Activated CD8-positive, alpha-beta memory T cell treated with anti-CD3 and anti-CD28 coated beads, Interleukin-2, amount 50 U/mL, for 48 hours (primary cell): Measurements from ENCODE around the gene RBM48.

ENCODE experiments used
- DNase-seq: peaks from one replicate; pipeline ENCODE4 v3.0.0-alpha.2; 2020

The RBM48 gene

DNA sequence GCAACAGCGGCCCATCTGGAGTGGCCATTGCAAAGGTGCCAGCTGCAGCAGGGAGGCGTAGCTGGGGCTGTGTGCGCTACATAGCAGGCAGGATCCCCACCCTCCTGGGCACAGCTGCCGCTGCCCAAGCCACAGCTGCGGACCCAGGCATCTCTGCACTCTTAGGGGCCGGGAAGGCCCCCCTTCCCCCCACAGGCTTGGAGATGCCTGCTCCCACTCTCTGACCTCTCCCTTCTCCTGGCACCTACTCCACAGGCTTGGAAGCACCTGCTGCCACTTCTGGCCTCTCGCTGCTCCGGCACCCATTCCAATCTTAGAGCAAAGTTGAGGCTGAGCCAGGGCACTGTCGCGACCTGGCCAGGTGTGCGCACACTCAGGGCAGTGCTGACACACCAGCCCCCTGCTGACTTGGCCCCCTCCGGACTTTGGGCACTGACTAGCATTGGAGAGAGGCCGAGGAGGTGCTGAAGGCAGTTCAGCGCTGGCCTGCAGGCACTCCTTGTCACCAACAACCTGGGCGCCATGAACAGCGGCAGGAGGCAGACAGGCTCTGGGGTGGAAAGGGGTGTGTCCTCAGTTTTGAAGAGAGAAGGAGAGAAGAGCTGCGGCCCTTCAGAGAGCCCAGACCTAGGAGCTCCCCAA is 18.4 kb downstream of the RBM48 start:
- DNase-seq, result no peak

DNA sequence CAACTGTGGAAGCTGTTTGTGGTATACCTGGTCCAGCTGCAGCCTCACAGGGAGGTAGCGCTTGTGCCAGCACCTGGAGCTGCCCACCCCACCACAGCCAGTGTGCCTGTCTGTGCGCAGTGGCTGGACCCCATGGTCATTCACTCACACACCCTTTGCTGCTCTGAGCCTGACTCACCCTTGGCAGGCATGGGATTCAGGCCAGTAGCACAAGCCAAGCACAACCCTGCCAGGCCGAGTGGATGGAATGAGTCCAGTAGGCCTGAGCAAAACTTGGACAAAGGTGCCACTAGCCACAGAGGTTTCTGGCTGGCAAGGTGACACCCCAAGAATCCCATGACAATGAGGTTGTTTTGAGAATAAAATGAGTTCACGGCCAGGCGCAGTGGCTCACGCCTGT is 19.0 kb downstream of the RBM48 start:
- DNase-seq, result no peak

DNA sequence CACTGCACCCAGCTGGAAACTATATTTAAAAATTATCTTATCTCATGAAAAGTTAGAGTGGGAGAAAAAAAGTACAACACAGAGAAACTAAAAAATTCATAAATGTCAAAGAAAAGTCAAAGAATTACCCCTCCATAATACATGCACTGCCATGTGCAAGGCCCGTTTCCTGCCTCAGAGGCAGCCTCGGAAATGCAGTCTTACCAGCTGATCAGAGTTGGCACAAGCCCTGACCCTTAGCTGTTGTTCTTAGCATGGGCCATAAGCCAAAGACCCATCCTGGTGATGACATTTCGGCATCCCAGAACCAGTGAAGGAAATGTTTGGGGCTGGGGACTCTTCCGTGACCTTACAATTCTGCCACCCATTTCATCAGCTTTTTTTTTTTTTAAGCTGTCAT is 21.6 kb downstream of the RBM48 start:
- no peak for DNase-seq

DNA sequence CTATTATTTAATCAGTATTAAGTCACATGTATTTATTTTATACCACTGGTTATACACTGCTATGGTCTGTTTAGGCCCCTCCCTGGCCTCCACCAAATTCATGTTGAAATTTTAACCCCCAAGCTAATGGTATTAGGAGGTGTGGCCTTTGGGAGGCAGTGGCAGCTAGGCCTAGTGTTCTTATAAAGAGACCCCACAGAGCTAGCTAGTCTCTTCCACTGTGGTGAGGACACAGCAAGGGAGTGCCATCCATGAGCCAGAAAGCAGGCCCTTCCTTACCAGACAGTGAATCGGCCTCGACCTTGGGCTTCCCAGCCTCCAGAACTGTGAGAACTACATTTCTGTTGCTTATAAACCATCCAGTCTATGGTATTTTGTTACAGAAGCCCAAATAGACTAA is 28.7 kb downstream of the RBM48 start:
- no peak for DNase-seq

DNA sequence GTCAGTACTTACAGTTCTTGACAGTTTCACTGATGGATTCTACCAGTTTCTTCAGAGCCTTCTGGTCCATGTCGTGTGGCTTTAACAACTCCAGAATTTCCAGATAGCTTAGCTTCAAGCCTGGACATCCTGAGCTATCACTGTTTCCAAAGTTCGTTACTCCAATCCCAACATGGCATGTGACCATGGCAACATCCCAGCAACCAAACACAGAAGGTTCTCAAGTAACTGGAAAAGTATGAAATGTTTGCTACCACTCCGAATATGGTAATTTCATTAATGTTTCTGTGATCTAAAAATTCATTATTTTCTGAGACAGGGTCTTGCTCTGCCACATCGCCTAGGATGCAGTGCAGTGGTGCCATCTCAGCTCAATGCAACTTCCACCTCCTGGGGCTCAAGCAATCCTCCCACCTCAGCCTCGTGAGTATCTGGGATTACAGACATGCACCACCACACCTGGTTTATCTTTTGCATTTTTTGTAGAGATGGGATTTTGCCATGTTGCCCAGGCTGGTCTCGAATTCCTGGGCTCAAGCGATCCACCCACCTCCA is 29.3 kb downstream of the RBM48 start:
- no peak for DNase-seq

DNA sequence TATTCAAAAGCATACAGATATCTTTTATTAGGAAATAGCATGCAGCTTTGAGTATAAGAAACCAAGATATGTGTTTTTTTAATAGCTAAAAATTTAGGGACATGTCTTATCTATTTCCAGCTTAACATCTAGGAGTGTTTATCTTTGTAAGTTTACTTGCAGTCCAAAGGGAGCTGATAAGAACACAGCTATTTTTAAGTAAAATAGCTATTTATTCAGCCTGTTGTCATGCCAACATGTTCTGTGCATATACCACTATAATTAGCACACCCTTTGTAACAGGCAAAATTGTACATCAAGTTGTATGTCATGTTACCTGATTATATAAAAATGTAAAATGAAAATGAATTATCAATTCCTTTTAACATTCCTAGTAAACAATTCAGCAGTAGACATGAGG is 32.0 kb downstream of the RBM48 start:
- no peak for DNase-seq

DNA sequence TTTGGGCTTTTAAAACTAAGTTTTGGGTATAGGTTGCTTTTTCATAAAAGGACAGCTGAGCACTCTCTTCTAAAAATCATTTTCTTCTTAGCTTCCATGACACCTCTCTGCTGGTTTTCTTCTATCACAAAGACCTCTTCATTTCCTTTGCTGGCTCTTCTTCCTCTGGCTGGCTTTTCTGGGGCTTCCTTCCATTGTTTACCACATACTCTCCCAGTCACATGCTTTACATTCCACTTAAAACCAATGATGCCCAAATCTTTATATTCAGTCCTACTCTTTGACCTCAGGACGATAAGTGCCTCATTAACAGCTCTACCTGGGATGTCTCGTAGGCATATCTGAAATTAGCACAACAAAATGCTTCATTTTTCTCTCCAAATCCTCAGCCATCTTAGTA is 34.8 kb downstream of the RBM48 start:
- no peak for DNase-seq

DNA sequence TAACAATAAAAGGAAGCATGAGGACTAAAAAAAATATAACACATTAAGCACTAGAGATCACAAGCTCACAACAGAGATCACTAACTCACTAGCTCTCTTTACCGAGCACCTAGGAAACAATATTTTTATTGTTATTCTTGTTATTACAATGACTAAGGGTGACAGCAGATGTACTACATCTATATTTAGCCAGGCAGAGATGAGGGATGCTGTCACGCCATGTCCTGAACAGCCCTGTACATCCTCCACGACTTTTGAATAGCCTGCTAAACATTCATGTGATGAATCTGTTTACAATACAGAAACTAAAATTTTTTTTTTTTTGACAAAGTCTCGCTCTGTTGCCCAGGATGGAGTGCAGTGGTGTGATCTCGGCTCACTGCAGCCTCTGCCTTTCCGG is 38.9 kb downstream of the RBM48 start:
- DNase-seq, result no peak

DNA sequence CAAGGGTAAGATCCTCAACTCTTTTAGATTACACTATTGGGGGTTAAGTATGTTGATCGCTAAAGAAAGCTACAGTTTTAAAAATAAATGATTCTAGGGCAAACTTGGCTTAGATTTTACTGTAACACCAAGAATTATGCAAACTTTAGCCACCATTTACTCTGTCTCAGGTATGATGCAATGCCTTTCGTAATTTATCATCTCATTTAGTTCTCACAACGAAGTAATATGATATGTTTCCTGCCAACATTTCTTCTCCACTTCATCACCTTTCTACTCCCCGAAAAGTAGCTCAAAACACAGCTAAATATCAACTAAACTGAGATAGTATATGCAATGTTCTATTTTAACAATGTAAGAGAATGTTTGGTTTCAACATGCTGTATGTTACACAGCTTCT is 40.5 kb downstream of the RBM48 start:
- no peak for DNase-seq

DNA sequence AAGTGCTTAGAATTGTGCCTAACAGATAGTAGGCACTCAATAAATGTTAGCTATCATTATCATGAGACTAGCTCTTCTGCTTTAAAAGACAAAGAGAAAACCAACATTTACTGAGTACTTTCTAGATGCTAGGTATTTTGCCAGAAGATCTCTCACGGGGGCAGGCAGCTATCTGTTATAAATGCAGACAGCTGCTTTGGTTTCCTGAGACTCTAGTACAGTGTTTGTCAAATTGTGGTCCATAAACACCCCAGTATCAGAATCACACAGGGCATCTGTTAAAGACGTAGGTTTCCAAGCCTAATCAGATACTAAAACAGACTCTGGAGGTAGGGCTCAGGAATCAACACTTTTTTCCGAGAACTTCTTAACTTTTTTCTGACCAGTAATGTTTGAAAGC is 47.7 kb downstream of the RBM48 start:
- DNase-seq, result no peak

DNA sequence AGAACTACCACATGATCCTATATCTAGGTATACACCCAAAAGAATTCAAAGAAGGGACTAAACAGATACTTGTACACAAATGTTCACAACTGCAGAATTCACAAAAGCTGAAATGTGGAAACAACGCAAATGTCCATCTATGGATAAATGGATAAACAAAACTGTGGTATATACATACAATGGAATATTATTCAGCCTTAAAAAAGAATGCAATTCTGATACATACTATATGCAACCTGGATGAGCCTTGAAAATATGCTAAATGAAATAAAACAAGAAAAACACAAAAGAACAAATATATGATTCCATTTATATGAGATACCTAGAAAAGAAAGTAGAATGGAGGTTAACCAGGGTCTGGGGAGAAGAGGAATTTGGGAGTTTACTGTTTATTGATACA is 54.4 kb downstream of the RBM48 start:
- DNase-seq, result no peak

DNA sequence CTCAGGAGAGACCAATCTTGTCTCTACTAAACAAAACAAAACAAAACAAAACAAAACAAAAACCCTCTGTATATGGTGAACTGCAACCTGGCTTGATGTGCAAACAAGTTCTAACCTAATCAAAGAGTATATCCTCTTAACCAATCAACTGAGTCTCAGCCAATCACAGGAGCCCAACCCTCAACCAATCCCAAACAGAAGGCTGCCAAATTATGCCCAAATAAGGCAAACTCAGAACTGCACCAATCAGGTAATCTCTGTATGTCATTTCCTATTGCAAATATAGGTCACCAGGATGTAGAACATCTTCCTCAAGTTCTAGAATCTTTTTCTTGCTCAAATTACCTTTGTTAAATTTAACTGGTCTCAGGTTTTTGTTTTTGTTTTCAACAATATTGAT is 56.4 kb downstream of the RBM48 start:
- no peak for DNase-seq

DNA sequence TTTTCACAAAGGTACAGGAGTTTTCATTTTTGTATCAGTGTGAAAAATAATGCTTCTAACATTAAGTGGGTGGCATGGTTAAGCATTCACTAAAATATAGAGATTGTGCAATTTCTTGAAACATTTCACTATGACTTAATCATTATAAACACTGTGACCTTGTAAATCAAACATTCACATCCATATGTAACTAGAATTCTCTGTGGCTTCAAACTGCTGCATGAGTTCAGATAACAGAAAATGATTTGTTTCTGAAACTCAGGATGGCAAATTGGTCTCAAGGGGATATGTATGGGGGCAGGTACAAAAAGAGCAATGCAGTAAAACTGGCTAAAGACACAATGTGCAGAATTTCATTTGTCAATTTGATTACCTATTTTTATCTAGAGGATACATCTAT is 57.8 kb downstream of the RBM48 start:
- no peak for DNase-seq

DNA sequence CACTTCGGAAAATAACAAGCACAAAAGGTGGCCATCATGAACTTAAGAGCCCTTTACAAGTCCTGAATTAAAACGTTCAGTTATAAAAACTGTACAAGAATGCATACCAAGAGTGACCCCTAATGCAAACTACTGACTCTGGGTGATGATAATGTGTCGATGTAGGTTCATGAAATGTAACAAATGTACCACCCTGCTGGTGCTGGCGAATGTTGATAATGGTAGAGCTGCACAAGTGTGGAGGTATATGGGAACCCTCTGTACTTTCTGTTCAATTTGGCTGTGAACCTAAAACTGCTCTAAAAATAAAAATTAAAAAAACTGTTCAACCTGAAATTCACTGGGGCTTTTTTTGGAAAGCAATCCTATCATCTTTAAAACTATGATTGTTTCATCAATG is 58.2 kb downstream of the RBM48 start:
- DNase-seq, result no peak
